Measurements from ENCODE around the gene PLCH1. TPM values are rescaled to one million over a fixed set of nuclear protein-coding genes. Genes with fewer than 3 reads are reported as not detected.

PLCH1 gene
- total RNA-seq, 1 experiment from 2014 or later, result 4.1 TPM

DNA sequence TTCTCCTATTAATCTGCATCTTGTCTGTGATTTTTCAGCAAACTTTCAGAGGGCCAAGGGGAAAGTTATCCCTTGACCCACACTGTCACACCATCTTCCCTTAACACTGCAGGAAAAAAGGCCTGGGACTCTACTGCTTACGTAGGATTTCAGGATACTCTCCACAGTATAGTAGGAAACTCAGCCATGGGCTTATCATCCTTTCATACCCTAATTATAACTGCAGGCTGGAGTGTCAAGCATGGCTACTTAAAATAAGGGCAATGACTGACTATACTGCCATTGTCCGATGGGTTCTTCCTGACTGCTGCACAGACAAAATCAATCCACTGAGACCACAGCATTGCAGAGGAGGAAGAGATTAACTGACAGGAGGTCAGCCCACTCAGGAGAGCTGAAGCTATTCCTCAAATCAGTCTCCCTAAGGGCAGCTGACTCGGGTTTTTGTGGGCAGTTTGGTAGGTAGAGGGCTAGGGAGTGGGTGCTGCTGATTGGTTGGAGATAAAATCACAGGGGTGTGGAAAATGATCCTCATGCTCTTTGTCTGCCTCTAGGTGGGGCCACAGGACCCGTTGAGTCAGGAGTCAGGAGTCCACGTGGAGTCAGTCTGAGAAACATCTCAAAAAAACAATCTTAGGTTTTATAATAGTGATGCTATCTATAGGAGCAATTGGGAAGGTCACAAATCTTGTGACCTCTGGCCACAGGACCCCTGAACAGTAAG, 333.2 kb downstream of the PLCH1 start:
- ATAC-seq, result no peak
- intact Hi-C loops (cut with micrococcal nuclease), result no loop called here
- no peaks in the 10 kb centered on the region for H3K27me3 ChIP-seq (ENCODE audit: low read length)
- no peaks in the 10 kb centered on the region for H3K79me2 ChIP-seq (ENCODE audit: low read length)
- H3K4me1 ChIP-seq (ENCODE audit: insufficient read depth, low read length), result peaks cover 13% of the 10 kb centered on the region
- H4K20me1 ChIP-seq (ENCODE audit: low read length), result no peaks in the 10 kb centered on the region
- POLR2A ChIA-PET (ENCODE audit: unreplicated experiment), result no interaction called here
- H3F3A ChIP-seq (ENCODE audit: low read length, unreplicated experiment), result no peaks in the 10 kb centered on the region
- no peak overlapping the region for H2AFZ ChIP-seq (ENCODE audit: low read length)
- no peak overlapping the region for H3K4me2 ChIP-seq (ENCODE audit: low read length)
- TF ChIP-seq EZH2 (IDR thresholded peaks at IDR 0.05; ENCODE audit: low read length, unreplicated experiment), result no peak
- TF ChIP-seq, protein P1, sequence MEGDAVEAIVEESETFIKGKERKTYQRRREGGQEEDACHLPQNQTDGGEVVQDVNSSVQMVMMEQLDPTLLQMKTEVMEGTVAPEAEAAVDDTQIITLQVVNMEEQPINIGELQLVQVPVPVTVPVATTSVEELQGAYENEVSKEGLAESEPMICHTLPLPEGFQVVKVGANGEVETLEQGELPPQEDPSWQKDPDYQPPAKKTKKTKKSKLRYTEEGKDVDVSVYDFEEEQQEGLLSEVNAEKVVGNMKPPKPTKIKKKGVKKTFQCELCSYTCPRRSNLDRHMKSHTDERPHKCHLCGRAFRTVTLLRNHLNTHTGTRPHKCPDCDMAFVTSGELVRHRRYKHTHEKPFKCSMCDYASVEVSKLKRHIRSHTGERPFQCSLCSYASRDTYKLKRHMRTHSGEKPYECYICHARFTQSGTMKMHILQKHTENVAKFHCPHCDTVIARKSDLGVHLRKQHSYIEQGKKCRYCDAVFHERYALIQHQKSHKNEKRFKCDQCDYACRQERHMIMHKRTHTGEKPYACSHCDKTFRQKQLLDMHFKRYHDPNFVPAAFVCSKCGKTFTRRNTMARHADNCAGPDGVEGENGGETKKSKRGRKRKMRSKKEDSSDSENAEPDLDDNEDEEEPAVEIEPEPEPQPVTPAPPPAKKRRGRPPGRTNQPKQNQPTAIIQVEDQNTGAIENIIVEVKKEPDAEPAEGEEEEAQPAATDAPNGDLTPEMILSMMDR (conservative IDR thresholded peaks at IDR 0.05; ENCODE audit: low read depth, low read length), result peak; percentile 41; the same call in 1 of the 2 replicates
- no peak overlapping the region for H3K4me3 ChIP-seq (ENCODE audit: low read length)
- no peak overlapping the region for H3K9ac ChIP-seq (ENCODE audit: low read length)
- CTCF ChIA-PET, result interaction anchor here (0.7 kb wide), 1 partner anchor 21 kb away, joined by 5 read pairs; no protein-coding TSS in a partner anchor
- H3K9me2 ChIP-seq (replicated peaks; ENCODE audit: low read length), result no peaks in the 10 kb centered on the region
- no peaks in the 10 kb centered on the region for H3K36me3 ChIP-seq (ENCODE audit: low read depth, low read length)
- peak; percentile 30 for DNase-seq
- H3K9me3 ChIP-seq (ENCODE audit: low read length), result no peaks in the 10 kb centered on the region
- H3K27ac ChIP-seq (ENCODE audit: low read length), result no peak overlapping the region
- BruUV-seq (replicated peaks), result no TSS peak

DNA sequence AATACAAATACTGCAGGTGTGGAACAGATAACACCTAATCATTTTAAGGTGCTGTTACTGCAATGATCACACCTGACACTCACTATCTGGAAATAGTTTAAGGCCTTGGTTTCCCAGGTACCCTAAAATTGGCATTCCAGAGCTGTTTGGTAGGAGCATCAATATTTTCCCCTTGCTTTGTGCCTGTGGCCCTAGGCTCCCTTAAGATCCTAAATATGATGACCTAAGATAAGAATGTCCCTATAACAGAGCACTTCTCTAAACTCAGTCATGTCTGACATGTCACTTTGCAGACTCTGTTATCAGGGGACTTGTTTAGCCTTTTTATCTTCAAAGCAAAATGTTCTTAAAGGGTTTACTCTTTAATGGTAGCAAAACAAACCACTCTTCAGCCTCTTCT, 335.5 kb downstream of the PLCH1 start:
- intact Hi-C loops (cut with micrococcal nuclease), result no loop called here
- Histone ChIP-seq H3K9me2 (replicated peaks; ENCODE audit: low read length) (no peaks in the 10 kb centered on the region), H3K9ac (ENCODE audit: low read length) (no peak overlapping the region), H3K79me2 (ENCODE audit: low read length) (no peaks in the 10 kb centered on the region), H3K27ac (ENCODE audit: low read length) (no peak overlapping the region), H3K9me3 (ENCODE audit: low read length) (no peaks in the 10 kb centered on the region), H2AFZ (ENCODE audit: low read length) (no peak overlapping the region), H3K4me2 (ENCODE audit: low read length) (no peak overlapping the region), H4K20me1 (ENCODE audit: low read length) (no peaks in the 10 kb centered on the region), H3K4me1 (ENCODE audit: insufficient read depth, low read length) (0 out of 2 replicates have a peak, but pooled peaks cover 3% of the 10 kb centered on the region), H3K4me3 (ENCODE audit: low read length) (no peak overlapping the region), H3F3A (ENCODE audit: low read length, unreplicated experiment) (no peaks in the 10 kb centered on the region), H3K36me3 (ENCODE audit: low read depth, low read length) (no peaks in the 10 kb centered on the region), H3K27me3 (ENCODE audit: low read length) (no peaks in the 10 kb centered on the region)
- ChIA-PET CTCF (no interaction called here), POLR2A (ENCODE audit: unreplicated experiment) (no interaction called here)
- no peak for DNase-seq
- no peak for ATAC-seq
- TF ChIP-seq EZH2phosphoT487 (IDR thresholded peaks at IDR 0.05; ENCODE audit: borderline replicate concordance, low read length), result no peak
- TF ChIP-seq, protein P1 (conservative IDR thresholded peaks at IDR 0.05; ENCODE audit: low read depth, low read length), result no peak
- no peak for TF ChIP-seq EZH2 (IDR thresholded peaks at IDR 0.05; ENCODE audit: low read length, unreplicated experiment)
- no TSS peak for BruUV-seq (replicated peaks)

DNA sequence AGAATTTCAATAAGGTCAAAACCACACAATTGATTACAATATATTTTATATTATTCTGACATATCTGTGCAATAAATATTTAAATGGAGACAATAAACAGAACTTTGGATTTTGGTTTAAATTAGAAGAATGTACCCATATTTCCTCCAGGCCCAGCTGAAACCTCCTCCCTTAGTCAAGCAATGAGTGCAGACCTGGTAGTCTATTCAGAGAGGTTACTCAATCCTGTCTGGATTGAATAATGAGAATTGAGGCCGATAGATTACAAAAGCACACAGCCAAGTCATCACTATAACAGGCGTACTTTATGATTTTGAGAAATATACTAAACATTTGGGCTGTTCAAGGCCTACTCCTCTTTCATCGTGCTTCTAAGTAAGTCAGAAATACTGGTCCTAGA, 336.9 kb downstream of the PLCH1 start:
- H3K36me3 ChIP-seq (ENCODE audit: low read depth, low read length), result no peaks in the 10 kb centered on the region
- no peaks in the 10 kb centered on the region for H3K27me3 ChIP-seq (ENCODE audit: low read length)
- H3F3A ChIP-seq (ENCODE audit: low read length, unreplicated experiment), result no peaks in the 10 kb centered on the region
- H3K4me1 ChIP-seq (ENCODE audit: insufficient read depth, low read length), result 0 out of 2 replicates have a peak, but pooled peaks cover 3% of the 10 kb centered on the region
- BruUV-seq (replicated peaks), result no TSS peak
- TF ChIP-seq EZH2phosphoT487 (IDR thresholded peaks at IDR 0.05; ENCODE audit: borderline replicate concordance, low read length), result no peak
- TF ChIP-seq, protein P1 (conservative IDR thresholded peaks at IDR 0.05; ENCODE audit: low read depth, low read length), result no peak
- no peak for TF ChIP-seq EZH2 (IDR thresholded peaks at IDR 0.05; ENCODE audit: low read length, unreplicated experiment)
- no peak overlapping the region for H2AFZ ChIP-seq (ENCODE audit: low read length)
- DNase-seq (no peak), ATAC-seq (no peak)
- intact Hi-C loops (cut with micrococcal nuclease), result no loop called here
- H3K4me3 ChIP-seq (ENCODE audit: low read length), result no peak overlapping the region
- CTCF ChIA-PET, result no interaction called here
- H3K79me2 ChIP-seq (ENCODE audit: low read length), result no peaks in the 10 kb centered on the region
- H4K20me1 ChIP-seq (ENCODE audit: low read length), result no peaks in the 10 kb centered on the region
- no peak overlapping the region for H3K9ac ChIP-seq (ENCODE audit: low read length)
- no peak overlapping the region for H3K27ac ChIP-seq (ENCODE audit: low read length)
- no peak overlapping the region for H3K4me2 ChIP-seq (ENCODE audit: low read length)
- no peaks in the 10 kb centered on the region for H3K9me3 ChIP-seq (ENCODE audit: low read length)
- H3K9me2 ChIP-seq (replicated peaks; ENCODE audit: low read length), result no peaks in the 10 kb centered on the region
- POLR2A ChIA-PET (ENCODE audit: unreplicated experiment), result no interaction called here
